Occipital lobe (tissue), 2 donors: ENCODE results near the gene DTWD2. TPM values are rescaled to one million over a fixed set of nuclear protein-coding genes. Genes with fewer than 3 reads are reported as not detected.
"Not testable (repeated sequence)": the region's sequence is repeated elsewhere in the genome, so short reads cannot be mapped to it uniquely, and the experiment has no call there.

ENCODE experiments used
- DNase-seq: peaks from one replicate; lab custom pipeline; 2025; lab: John Stamatoyannopoulos, UW
- total RNA-seq: library from RNA; depleted of rRNA; stranded (reverse); fragments of >200 nt; gene quantifications from one replicate; pipeline ENCODE4 v1.2.3, GENCODE V29; 2014

DTWD2 gene
- total RNA-seq, 1 donor from 2014 or later = 13.9 TPM

DNA sequence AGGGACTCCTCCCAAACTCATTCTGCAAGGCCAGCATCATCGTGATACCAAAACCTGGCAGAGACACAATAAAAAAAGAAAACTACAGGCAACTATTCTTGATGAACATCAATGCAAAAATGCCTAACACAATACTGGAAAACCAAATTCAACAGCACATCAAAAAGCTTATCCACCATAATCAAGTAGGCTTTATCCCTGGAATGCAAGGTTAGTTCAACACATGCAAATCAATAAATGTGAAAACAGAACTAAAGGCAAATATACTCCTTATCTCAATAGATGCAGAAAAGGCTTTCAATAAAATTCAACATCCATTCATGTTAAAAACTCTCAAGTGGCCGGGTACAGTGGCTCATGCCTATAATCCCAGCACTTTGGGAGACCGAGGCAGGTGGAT lies 111.5 kb downstream of the DTWD2 start:
- DNase-seq = not testable (repeated sequence)

DNA sequence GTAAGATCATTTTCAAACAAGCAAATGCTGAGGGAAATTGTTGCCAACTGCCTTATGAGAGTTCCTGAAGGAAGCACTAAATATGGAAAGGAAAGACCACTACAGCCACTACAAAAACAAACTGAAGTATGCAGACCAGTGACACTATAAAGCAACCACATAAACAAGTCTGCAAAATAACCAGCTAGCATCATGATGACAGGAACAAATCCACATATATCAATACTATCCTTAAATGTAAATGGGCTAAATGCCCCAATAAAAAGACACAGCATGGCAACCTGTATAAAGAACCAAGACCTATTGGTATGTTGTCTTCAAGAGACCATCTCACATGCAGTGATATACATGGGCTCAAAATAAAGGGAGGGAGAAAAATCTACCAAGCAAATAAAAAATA lies 113.2 kb downstream of the DTWD2 start:
- no peak for DNase-seq

DNA sequence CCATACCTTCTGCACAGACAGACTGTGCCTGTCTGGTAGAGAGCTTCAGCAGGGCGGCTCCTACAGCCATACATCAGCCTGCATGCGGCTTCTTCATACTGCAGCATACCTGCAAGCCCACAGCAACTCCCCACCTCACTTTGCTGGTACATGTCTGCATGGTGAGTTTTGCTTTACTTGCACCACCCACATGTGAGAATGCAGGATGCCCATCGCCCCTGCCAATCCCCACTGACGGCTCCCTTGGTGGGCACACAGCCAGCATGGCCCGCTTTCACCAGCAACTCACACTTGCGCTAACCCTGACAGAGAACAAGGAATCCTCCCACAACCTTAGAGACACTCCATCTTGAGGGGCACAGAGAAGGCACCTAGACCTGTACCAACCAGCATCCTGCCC lies 114.9 kb downstream of the DTWD2 start:
- no peak for DNase-seq

DNA sequence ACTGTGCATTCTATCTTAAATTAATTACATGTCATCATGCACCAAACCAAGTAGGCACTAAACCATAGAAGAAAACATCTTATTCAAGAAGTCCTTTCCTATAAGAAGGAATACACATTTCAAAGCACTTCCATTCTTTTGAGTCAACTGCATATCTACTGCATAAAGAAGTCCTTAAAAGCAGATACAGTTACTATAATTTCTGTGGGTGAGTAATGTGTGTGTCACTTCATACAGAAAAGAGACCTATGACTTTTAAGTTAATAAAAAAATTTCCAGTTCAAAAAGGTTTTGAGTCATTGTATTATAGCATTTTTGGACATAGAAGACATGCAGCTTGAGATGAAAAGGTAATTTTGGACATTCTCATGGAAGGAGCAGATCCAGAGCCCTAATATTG lies 125.0 kb downstream of the DTWD2 start:
- no peak for DNase-seq

DNA sequence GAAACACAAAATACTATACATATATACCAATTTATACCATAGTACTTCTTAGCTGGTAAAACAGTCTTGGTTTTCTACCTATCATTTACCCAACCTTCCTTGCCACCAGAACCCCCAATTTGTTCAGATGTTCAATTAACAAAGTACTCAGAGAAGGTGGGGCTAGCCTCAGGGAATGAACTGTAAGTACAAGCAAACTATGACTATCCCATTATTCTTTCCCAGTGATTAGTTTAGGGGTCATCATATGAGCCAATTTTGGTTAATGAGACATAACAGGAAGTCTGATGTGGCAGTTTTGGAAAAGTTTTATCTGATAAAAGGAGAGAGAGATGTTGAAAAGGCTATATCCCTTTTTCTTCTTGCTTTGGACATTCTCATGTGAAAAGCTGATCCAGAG lies 125.8 kb downstream of the DTWD2 start:
- no peak for DNase-seq

DNA sequence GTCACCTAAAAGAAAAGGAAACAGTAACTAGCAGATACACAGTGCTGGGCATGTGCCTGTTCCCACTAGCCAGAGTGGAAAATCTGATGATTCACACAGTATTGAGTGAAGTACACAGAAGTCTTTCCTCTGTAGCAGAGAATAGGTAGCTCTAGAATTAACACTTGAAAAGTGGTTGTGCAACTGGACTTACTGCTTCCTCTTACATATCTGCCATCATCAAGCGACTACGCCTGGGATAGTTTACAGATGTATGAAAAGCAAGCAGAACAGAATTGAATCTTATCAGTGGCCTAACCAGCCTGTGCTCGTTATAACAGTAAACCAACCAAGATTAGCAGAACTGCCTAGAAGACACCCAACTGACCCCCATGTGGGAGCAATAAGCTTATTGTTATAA lies 130.6 kb downstream of the DTWD2 start:
- DNase-seq = no peak

DNA sequence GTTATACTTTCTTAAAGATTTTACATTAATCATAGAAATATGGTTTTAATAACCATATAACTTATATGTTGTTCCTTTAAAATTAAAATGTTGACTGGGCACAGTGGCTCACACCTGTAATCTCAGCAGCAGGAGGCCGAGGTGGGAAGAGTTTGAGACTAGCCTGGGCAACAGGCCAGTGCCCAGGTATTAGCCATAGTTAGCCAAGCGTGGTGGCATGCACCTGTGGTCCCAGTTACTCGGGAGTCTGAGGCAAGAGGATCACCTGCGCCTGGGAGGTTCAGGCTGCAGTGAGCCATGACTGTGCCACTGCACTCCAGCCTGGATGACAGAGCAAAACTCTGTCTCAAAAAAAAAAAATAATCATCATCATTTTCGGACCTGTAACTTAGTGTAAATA lies 133.5 kb downstream of the DTWD2 start:
- no peak for DNase-seq

DNA sequence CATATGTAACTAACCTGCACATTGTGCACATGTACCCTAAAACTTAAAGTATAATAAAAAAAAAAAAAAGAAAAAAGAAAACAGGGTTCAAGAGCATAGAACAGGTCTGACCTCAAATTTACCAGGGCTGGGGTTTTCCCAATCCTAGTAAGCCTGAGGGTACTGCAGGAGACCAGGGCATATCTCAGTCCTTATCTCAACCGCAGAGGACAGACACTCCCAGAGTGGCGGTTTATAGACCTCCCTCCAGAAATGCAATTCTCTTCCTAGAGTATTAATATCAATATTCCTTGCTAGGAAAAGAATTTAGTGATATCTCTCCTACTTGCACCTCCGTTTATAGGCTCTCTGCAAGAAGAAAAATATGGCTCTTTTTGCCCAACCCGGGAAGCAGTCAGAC lies 136.6 kb downstream of the DTWD2 start:
- not testable (repeated sequence) for DNase-seq

DNA sequence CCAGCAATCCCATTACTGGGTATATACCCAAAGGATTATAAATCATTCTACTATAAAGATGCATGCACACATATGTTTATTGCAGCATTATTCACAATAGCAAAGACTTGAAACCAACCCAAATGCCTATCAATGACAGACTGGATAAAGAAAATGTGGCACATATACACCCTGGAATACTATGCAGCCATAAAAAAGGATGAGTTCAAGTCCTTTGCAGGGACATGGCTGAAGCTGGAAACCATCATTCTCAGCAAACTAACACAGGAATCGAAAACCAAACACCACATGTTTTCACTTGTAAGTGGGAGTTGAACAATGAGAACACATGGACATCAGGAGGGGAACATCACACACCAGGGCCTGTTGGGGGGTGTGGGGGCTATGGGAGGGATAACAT lies 138.8 kb downstream of the DTWD2 start:
- DNase-seq = not testable (repeated sequence)

DNA sequence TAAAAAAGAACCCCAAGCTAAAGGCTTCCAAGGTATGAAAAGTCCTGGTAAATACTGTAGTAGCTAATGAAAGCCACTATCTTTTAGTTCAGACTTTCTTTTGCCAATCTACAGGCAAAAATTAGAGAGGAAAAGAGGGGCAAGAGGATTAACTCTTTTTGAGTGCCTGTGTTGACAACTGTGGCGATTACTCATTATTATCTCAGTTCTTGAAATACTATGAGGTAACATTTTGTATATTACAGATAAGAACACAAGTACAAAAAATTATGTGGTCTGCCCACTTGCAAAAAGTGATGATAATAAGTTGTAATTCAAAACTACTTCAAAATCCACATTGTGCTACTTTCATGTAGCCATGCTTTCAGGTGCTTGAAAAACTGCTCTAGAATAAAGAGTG lies 144.0 kb downstream of the DTWD2 start:
- no peak for DNase-seq

DNA sequence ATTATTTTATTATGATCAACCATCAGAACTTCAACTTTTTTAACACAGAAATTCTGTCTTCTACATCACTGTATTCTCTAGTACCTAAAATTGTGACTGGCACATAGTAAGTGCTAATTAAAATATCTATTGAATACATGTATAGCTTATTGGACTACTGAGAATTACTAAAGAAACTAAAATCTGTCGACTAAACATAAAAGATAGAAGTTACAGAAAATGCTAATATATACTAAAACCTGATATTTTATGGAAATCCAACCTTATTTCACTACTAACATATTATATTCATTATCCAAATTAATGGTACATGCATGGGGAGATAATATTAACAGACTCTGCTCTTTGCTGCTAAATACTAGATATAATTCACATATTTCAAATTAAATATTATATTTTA lies 153.6 kb downstream of the DTWD2 start:
- no peak for DNase-seq

DNA sequence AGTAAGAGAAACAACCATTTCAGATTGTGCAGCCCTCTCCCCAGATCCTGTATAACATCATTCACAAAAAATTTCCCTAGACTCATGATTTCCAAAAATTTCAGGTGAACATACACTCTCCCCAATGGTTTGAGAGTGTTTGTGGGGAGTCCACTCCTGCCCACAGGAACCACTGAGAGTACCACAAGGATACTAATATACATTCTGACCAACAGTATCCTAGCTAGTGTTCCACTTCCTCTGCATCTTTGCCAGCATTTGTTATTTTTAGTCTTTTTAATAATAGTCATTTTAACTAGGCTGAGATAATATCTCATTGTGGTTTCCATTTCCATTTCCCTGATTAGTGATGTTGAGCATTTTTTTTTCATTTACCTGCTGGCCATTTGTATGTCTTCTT lies 155.4 kb downstream of the DTWD2 start:
- DNase-seq = no peak

DNA sequence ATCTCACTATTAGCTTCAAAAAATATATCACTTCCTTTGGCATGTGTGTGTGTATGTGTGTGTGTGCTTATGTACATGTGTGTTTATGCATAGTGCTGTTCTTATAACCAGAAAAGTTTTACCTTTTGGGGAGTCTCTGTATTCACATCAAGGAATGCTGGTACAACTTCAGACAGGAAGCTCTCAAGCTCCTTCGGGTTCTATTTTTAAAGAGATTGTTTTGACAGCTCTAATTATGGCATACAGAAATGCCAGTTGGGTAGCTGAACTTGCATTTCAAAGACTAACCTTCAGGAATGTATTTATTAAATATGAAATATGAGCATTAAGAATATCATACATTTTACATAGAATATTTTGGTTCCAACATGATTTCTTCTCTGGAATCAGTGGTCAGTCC lies 163.1 kb downstream of the DTWD2 start:
- DNase-seq = no peak

DNA sequence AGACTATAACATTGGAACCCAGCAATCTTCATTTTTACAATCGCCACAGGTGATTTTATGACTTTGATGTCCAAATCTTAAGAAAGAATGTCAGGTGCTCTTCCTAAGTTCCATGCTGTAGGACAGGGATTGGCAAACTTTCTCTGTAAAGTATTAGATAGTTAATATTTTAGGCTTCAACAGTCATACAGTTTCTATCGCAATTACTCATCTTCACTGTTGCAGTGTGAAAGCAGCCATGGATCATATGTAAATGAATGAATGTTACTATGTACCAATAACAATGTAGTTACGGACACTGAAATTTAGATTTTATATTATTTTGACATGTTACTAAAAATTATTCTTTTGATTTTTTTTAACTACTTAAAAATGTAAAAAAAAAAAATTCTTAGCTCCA lies 169.7 kb downstream of the DTWD2 start:
- DNase-seq = no peak

DNA sequence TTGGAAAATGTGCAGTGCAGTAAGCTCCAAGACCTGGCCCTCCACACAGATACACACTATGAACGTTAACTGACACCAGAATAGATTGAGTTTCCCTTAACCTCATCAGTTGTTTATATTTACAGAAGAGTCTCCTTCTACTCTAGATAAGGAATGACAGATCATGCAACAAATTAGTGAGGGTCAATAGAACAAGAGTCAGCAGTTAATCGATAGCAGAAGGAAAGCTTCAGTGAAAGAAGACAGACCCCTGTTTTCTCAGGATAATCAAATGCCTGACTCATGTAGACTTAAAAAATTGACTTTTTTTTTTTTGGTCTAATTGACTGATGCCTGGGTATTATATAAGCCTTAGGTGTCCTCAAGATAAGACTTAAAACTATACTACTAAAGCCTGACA lies 179.9 kb downstream of the DTWD2 start:
- DNase-seq = no peak

DNA sequence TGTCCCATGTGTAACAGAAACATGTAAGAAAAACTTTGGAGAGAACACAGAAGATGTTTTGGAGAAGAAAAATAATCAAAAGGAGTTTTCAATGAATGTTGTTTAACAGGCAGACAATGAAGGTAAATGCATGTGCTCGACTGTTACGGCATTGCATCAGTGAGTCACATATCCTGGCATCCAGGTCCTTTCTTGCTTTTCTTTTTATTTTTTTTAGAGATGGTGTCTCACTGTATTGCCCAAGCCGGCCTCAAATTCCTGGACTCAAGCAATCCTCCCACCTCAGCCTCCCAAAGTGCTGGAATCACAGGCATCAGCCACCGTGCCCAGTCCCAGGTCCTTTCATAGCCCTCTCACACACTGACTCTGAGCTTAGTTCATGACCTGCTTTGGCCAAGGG lies 181.8 kb downstream of the DTWD2 start:
- DNase-seq = no peak

DNA sequence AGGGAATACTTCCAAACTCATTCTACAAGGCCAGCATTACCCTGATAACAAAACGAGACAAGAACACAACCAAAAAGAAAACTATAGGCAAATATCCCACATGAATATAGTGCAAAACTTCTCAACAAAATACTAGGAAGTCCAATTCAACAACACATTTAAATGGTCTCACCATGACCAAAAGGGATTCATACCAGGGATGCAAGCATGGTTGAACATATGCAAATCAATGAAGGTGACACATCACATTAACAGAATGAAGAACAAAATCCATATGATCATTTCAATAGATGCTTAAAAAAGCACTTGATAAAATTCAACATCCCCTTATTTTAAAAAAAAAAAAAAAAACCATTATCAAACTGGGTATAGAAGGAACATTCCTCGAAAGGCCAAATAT lies 186.0 kb downstream of the DTWD2 start:
- no peak for DNase-seq

DNA sequence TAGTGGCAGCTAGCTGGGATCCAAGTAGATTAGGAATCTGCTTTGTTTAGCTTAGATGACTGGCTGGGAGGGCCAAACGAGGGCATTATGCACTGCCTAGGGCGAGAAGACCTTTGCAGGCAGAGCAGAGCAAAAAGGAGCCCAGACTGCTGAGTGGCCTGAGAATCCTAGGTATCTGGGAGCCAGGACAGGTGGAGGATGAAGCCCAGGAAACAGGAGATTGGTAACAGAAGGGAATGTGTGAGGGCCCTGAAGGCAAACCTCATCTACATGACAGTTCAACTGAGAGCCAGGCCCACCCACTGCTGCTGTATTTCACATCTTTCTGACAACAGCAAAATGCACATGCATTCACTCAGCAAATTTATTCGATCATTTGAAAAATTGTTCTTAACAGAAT lies 192.3 kb downstream of the DTWD2 start:
- no peak for DNase-seq

DNA sequence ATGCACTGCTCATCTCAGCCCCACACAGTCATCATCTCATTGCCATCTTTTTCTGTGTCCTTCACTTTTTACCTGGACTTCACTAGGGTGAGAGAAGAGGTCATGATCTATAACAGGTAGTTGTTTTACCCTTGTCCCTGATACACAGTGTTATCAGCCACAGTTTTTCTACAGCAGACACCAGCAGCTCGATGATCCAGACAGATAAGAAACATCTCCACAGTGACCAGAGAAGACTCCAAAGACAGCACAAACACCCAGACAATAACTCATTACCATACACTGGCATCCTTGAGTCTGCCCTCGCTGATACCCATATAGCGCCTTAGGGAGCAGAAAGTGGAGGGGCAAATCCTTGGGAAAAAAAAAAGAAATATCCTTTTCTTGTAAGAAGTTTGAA lies 194.1 kb downstream of the DTWD2 start:
- DNase-seq = no peak

DNA sequence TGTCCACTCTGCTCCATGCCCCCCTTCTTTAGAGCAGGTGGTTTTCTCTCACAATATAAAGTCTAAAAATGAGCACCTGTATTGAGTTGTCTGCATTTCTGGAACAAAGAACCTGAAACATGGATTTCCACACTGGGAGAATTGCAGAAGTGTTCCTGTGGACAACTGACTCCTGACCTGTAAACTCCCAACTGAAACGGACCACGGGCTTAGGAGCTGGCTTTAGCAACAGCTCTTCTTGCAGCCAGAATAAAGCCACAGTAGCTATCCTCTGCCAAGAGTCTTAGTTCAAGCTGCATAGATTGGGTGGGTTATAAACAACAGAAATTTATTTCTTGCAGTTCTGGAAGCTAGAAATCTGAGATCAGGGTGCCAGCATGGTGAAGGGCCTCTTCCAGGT lies 194.7 kb downstream of the DTWD2 start:
- no peak for DNase-seq

DNA sequence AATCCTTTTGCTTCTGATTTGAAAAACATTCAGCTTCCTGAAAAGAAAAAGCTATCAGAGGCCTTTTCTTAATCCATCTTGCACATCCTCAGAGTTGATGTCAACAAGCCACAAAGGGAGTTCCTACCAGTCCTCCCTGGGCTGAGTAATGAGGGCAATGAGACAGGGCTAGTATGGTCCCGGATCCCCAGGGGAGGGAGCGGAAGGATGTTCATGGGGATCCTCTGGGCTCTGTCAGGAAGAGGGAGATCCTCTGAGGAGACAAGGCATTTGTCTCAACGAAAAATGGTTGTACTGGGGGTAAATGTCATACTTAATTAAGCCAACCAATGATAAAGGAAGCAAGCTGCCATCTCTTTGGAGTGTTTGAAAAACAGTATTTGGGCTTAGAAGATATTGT lies 195.3 kb downstream of the DTWD2 start:
- DNase-seq = no peak

DNA sequence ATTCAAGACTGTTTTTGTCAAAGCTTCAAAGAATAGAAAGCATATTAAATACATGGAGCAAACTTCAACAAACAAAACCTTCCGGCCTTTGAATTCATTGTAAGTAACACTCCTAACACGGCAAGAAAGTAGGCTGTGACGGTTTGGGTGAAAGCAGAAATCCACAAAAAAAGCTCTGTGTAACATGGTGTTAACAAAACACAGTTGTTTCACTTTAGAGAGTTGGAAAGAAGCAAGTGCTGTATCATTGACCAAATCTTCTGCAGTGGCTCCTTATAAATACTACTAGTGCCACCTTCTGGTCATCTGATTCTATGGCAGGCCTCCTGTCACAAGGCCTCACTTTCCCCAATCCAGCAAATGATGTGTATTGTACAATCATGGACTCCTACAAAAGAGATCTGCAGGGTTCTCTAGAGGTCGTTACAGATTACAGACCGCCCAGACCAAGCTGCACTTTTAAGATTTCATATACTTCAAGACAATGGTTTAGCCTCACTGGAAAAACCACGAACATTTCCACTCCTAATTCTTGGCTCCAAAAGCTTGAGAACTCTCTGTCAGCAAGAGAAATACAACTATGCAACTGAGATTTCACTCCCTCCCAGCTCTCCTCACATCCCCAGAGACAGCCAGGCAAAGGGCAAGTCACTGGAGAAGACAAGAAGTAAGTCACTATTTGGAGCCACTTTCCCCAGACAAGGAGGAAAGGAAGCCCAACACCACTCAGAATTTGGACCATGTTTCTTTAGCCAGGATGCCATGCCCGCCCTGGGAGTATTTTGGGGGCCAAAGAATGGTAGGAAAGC lies 196.2 kb downstream of the DTWD2 start:
- DNase-seq = peak; percentile 24

DNA sequence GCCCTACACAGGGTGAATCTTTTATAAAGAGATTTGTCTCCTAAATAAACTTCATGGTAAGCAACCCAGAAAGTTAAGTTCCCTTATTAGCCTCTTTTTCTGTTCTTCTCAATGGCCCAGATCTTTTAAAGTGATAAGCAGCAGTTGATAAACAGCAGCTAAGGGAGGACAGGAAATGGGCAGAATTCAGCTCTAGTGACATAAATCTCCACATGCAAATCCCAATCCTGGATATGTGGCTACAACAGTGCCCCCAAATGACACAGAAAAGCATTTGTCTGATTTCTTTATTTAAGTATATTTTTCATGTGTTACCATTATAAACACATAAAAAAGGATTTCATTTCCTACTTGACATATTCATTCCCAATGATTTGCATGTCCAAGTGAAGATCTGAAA lies 199.0 kb downstream of the DTWD2 start:
- no peak for DNase-seq

DNA sequence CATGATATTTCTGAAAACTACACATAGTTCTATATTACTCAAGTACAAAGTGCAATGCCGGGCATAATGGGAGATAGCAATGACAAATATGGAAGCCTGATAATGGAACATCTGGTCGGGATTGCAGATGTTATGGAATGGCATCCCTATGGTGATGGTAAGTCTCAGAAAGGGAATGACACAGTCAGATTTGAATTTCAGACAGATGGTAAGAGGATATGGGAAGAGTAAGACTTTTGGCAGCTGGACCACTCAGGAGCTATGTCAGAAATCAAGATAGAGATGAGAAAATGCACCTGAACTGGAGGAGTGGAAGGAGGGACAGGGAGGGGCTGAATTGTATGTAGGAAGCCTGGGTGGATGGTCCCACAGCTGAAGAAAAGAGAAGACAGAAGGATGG lies 200.0 kb downstream of the DTWD2 start:
- no peak for DNase-seq
